GM21825 (cell line): ENCODE measurements around the gene CSF3.
"Not testable (repeated sequence)": the region's sequence is repeated elsewhere in the genome, so short reads cannot be mapped to it uniquely, and the experiment has no call there.

ENCODE experiments used
- ATAC-seq: cut with Tn5 transposase; IDR thresholded peaks from one replicate; pipeline ENCODE4 v1.9.1; 2021; ENCODE audit warnings: mild to moderate bottlenecking, moderate library complexity; ENCODE audit not compliant: unreplicated experiment

CSF3 gene

DNA sequence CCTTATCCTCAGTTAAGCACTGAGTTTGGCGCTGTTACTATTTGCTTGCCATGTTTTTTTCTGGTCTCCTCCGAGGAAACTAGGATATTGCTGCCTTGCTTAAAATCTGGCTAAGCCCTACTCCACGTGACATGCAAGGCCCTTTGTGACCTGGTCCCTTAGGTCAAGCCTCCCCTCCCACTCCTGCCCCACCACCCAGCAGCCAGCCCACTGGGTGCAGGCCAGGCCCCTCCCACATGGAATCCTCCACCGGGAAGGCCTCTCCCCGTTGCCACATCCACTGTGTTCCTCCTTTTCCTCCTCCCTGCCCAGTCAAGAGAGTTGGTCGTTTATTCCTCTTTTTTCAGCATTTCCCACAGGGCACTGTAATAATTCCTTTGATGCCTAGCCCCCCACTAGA is 18.4 kb upstream of the CSF3 start:
- no peak for ATAC-seq

DNA sequence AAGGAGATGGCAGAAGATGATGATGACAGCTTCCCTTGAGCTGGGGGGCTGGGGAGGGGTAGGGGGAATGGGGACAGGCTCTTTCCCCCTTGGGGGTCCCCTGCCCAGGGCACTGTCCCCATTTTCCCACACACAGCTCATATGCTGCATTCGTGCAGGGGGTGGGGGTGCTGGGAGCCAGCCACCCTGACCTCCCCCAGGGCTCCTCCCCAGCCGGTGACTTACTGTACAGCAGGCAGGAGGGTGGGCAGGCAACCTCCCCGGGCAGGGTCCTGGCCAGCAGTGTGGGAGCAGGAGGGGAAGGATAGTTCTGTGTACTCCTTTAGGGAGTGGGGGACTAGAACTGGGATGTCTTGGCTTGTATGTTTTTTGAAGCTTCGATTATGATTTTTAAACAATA is 17.7 kb upstream of the CSF3 start:
- no peak for ATAC-seq

DNA sequence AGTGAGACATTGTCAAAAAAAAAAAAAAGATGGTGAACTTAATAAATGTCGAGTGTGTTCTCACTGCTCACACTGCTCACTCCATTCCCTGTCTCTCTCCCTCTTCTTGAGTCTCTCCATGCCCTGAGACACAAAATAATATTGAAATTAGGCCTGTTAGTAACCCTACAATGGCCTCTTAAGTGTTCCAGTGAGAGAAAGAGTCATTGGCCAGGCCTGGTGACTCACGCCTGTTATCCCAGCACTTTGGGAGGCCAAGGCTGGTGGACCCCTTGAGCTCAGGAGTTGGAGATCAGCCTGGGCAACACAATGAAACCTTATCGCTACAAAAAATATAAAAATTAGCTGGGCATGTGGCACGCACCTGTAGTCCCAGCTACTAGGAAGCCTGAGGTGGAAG is 16.2 kb upstream of the CSF3 start:
- ATAC-seq, result no peak

DNA sequence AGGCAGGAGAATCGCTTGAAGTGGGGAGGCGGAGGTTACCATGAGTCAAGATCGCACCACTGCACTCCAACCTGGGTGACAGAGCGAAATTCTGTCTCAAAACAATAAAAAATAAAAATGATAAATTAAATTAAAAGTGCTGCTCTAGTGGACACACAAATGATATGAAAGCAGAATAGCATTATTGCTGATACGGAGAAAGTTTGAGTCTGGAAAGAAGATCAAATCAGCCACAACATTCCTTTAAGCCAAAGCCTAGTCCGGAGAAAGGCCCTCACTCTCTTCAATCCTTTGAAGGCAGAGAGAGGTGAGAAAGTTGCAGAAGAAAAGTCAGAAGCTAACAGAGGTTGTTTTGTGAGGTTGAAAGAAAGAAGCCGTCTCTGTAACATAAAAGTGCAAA is 15.1 kb upstream of the CSF3 start:
- no peak for ATAC-seq

DNA sequence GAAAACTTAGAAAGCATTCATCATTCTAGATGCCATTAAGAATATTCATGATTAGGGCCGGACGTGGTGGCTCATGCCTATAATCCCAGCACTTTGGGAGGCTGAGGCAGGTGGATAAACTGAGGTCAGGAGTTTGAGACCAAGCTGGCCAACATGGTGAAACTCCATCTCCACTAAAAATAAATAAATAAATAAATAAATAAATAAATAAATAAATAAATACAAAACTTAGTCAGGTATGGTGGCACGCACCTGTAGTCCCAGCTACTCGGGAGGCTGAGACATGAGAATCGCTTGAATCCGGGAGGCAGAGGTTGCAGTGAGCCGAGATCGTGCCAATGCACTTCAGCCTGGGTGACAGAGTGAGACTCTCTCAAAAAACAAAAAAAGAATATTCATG is 13.9 kb upstream of the CSF3 start:
- not testable (repeated sequence) for ATAC-seq

DNA sequence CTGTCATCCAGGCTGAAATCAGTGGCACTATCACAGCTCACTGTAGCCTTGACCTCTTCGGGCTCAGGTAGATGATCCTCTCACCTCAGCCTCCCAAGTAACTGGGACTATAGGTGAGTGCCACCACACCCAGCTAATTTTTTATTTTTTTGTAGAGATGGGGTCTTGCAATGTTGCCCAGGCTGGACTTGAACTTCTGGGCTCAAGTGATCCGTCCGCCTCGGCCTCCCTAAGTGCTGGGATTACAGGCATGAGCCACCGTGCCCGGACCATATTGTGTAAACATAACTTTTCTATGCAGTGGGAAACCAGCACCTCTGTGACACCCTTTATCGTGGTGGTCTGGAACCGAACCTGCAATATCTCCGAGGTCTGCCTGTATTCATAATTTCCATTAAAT is 11.2 kb upstream of the CSF3 start:
- ATAC-seq, result no peak

DNA sequence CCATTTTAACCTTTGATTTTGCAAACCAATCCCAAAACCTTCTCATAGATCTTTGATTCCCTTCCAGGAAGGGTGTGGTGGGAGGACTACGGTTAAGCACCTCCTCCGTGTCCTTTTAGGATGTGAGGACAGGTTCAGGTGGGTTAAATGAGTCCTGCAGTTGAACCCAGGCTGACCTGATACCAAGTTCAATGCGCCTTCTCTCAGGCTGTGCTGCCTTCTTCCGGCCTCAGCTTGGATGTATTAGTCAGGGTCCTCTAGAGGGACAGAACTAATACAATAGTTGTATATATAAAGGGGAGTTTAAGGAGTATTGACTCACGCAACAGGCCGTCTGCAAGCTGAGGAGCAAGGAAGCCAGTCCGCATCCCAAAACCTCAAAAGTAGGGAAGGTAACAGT is 10.5 kb upstream of the CSF3 start:
- no peak for ATAC-seq

DNA sequence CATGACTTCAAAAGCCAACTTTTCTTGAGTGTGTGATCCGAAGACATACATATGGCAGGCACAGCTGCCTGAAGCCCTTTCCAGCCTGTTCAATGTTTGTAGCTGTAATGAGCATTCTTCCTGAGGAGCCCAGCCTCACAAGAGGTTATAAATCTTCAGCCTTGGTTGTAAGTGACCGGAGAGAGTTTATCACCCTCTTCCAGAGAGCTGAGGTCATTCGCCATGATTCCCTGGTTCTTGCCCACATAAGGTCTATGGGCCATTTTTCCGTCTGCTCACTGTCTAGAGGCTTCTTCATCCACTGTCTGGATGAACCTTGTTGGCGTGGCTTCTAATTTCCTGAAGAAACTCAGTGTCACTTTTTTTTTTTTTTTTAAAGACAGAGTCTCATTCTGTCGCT is 9.7 kb upstream of the CSF3 start:
- no peak for ATAC-seq

DNA sequence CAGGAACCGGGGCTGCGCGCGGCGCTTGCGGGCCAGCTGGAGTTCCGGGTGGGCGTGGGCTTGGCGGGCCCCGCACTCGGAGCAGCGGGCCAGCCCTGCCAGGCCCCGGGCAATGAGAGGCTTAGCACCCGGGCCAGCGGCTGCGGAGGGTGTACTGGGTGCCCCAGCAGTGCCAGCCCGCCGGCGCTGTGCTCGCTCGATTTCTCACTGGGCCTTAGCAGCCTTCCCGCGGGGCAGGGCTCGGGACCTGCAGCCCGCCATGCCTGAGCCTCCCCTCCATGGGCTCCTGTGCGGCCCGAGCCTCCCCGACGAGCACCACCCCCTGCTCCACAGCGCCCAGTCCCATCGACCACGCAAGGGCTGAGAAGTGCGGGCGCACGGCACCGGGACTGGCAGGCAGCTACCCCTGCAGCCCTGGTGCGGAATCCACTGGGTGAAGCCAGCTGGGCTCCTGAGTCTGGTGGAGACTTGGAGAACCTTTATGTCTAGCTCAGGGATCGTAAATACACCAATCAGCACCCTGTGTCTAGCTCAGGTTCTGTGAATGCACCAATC is 4.2 kb upstream of the CSF3 start:
- ATAC-seq, result not testable (repeated sequence)

DNA sequence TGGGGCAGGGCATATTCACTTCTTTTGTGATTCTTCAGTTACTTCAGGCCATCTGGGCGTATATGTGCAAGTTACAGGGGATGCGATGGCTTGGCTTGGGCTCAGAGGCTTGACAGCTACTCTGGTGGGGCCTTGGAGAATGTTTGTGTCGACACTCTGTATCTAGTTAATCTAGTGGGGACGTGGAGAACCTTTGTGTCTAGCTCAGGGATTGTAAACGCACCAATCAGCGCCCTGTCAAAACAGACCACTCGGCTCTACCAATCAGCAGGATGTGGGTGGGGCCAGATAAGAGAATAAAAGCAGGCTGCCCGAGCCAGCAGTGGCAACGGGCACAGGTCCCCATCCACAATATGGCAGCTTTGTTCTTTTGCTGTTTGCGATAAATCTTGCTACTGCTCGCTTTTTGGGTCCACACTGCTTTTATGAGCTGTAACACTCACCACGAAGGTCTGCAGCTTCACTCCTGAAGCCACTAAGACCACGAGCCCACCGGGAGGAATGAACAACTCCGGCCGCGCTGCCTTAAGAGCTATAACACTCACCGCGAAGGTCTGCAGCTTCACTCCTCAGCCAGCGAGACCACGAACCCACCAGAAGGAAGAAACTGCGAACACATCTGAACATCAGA is 3.1 kb upstream of the CSF3 start:
- ATAC-seq, result not testable (repeated sequence)

DNA sequence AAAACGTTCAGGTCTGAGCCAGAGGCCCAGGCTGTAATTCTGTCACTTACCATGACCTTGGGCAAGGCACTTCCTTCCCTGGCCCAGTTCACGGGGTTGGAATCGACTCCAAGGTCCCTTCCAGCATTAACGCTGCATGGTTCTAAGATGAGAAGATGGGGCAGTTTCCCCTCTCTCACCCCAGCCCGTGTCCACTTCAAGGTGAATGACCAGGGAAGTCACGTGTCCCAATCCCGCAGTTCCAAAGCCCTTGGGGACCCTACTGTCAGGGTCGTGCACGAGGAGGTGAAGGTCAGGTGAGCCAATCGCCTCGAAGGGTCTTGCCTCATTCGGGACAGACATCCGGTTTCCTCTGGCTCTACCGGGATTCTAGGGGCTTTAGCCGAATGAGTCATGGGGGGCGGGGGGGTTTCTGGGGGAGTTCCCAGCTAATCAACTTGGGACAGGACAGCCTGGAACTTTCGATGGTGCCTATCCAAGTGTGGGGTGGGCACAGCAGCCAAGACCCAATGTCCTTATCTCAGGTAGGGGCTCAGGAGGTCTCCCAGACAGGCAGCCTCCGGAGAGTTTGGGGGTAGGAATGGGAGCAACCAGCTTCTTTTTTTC is 762 bp upstream of the CSF3 start:
- ATAC-seq, result no peak

DNA sequence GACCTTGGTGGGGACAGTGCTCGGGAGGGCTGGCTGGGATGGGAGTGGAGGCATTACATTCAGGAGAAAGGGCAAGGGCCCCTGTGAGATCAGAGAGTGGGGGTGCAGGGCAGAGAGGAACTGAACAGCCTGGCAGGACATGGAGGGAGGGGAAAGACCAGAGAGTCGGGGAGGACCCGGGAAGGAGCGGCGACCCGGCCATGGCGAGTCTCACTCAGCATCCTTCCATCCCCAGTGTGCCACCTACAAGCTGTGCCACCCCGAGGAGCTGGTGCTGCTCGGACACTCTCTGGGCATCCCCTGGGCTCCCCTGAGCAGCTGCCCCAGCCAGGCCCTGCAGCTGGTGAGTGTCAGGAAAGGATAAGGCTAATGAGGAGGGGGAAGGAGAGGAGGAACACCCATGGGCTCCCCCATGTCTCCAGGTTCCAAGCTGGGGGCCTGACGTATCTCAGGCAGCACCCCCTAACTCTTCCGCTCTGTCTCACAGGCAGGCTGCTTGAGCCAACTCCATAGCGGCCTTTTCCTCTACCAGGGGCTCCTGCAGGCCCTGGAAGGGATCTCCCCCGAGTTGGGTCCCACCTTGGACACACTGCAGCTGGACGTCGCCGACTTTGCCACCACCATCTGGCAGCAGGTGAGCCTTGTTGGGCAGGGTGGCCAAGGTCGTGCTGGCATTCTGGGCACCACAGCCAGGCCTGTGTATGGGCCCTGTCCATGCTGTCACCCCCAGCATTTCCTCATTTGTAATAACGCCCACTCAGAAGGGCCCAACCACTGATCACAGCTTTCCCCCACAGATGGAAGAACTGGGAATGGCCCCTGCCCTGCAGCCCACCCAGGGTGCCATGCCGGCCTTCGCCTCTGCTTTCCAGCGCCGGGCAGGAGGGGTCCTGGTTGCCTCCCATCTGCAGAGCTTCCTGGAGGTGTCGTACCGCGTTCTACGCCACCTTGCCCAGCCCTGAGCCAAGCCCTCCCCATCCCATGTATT is 1.1 kb downstream of the CSF3 start:
- ATAC-seq, result no peak

DNA sequence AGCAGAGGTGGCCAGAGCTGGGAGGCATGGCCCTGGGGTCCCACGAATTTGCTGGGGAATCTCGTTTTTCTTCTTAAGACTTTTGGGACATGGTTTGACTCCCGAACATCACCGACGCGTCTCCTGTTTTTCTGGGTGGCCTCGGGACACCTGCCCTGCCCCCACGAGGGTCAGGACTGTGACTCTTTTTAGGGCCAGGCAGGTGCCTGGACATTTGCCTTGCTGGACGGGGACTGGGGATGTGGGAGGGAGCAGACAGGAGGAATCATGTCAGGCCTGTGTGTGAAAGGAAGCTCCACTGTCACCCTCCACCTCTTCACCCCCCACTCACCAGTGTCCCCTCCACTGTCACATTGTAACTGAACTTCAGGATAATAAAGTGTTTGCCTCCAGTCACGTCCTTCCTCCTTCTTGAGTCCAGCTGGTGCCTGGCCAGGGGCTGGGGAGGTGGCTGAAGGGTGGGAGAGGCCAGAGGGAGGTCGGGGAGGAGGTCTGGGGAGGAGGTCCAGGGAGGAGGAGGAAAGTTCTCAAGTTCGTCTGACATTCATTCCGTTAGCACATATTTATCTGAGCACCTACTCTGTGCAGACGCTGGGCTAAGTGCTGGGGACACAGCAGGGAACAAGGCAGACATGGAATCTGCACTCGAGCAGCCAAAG is 2.3 kb downstream of the CSF3 start:
- no peak for ATAC-seq

DNA sequence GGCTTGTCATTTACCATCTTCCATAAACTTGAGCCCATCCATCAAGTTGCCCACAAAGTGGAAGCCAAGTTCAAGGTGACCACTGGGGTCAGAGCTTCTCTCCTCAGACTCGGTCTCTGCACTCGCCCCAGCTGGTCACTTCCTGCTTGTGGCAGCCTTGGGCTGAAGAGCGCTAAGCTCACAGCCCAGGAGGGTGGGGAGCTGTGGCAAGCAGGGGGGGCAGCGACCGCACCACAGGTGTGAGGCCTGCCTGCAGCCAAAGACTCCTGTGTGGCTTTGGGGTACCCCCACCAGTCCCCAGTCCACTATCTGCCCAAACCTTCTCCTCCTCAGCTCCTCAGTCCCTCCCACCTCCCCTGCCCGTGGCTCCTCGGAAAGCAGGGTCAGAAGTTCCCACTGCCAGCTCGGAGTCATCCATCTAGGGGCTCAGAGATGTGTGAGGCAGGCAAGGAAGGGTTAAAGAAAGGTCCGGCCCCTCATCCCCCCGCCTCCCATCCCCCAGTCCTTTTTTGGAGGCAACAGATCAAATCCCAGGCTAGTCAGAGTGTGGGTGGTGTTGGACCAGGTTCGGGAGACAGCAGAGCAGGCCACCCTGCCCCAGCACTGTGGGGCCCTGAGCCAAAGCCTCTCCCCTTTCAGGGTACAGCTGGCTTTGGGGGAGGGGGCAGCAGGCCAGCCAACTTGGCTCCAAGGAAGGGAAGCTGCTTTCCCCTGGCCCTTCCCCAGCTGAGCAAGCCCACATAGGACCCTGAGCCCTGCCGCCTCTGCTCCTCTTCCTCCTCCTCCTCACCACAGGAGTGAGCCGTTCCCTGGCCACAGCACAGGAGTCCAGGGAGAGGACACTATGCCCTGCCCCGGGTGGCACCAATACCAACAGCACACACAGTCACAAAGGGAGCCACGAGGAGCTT is 3.2 kb downstream of the CSF3 start:
- ATAC-seq, result no peak

DNA sequence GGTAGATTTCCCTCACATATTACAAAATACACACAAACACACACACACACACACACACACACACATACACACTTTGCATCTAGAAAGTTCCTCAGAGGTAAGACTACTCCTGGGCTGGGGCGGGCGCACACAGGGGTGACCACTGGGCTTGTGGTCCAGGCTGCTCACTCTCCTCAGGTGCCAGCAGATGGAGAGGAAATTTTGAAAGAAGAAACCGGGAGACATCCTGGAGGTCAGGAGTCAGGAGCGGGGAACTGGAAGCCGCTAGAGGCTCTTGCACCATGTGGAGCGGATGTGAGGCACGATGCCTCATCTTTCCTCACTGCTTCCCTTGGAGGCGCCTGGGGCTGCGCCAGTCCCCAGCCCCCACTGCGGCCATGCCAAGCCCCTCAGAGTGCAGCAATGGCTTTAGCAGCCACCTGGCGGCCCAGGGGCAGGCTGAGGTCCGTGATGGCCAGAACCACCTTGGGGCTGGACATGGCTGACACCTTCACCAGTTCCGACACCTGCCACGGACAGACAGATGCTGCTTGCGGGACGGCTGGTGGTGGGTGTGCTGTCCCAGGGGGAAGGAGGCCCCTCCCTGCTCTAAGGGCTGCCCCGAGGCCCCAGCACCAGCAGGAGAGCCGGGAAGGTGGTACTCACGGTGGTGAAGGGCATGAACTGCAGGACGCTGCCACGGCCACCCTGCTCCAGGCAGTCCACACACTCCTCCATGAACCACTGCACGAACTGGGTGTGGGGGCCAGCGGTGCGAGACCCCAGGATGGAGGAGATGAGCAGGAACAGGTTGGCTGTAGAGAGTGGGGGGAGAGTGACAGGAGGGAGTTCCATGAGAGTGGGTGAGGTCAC is 4.1 kb downstream of the CSF3 start:
- no peak for ATAC-seq

DNA sequence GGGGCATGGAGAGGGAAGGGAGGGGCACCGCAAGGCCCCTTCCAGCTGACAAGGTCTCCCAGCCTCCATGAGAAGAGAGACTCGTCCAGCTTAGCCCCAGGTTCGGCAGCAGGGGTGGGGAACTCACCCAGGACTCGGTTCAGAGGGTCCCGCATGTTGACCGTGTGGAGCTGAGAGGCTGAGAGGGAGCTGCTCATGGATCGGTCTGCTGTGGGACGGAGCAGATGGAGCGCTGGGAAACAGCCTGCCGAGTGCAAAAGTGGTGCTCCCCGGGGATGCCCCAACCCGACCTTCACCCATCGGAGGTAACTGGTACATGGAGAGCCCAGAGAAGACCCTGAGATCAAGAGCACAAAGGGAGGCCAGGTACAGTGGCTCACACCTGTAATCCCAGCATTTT is 4.9 kb downstream of the CSF3 start:
- no peak for ATAC-seq

DNA sequence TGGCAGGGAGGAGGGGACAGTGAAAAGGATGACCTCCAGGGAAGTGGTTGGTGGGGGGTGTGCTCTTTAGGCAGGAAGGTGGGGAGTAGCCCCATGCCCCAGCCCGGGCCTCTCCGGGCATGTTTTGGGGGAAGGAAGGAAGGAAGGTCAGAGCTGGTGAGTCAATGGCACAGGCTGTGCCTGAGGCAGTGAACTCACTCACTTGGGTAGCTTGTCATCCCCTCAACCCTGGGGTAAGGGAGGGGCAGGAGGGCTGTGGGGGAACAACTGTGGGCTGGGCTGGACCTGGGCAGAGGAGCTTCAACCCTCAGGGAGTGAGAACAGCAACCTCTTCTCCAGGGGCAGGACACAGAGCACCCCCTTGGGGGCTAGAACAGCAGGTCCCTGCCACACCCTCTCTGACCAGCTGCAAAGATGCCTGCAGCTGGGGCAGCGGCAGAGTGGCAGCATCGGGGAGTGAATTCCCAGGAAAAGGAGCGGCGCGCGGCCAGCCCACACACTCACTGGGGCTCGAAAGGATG is 6.3 kb downstream of the CSF3 start:
- no peak for ATAC-seq

DNA sequence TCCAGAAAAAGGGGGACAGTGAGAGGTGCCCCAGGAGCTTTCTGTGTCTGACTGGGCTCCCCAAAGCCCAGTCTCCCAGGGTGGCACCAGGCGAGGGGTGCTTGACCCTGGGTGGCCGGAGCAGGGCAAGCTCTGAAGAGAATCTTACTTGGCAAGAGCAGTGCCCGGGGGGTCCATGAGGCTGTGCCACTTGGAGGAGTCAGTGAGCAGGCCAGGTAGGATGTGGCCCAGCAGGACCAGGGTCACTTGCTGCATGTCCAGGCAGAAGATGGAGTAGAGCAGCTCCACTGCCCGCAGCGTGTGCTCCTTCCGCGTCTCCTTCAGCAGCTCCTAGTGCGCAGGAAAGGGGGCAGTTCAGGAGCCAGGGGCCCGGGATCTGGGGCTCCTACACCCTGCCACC is 7.3 kb downstream of the CSF3 start:
- ATAC-seq, result no peak

DNA sequence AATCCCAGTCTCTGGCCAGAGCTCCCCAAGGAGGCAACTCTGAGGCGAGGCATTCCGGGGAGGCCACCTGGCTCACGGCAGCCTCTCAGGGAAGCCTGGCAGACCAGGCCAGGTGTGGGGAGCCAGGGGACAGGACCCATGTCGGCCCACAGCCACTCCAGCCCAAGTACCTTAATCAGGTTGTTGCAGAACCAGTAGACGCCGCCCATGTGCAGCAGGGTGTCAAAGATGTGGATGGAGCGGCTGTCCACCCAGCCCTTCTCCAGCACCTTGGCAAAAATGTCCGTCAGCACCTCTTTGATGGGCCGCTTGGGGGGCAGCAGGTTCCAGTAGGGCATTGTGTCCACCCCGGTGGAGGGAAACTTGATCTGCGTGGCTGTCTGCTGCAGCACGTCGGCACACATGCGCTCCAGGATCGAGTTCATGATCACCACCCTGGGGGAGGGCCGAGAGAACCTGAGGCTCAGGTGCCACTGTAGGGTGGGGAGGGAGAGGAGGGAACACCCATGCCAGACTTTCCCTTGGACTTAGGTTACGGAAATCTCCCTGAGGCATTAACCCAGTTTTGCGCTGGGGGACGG is 7.8 kb downstream of the CSF3 start:
- ATAC-seq, result no peak
